DND-41 (cell line): ENCODE results near the gene INPP5J.

Experiments used
- EZH2 ChIP-seq: IDR thresholded peaks from 3 replicates; pipeline ENCODE4 v1.6.1; 2012; ENCODE audit warnings: borderline replicate concordance, low read depth, mild to moderate bottlenecking, moderate library complexity, low read length, inconsistent platforms; ENCODE audit not compliant: severe bottlenecking
- TF ChIP-seq, protein P1 (sequence below): IDR thresholded peaks from 2 replicates; pipeline ENCODE4 v1.5.1; 2012; ENCODE audit warnings: borderline replicate concordance, low read length, moderate library complexity, mild to moderate bottlenecking; ENCODE audit not compliant: poor library complexity, severe bottlenecking; ENCODE audit errors: extremely low read depth

- TF ChIP-seq, protein P1, sequence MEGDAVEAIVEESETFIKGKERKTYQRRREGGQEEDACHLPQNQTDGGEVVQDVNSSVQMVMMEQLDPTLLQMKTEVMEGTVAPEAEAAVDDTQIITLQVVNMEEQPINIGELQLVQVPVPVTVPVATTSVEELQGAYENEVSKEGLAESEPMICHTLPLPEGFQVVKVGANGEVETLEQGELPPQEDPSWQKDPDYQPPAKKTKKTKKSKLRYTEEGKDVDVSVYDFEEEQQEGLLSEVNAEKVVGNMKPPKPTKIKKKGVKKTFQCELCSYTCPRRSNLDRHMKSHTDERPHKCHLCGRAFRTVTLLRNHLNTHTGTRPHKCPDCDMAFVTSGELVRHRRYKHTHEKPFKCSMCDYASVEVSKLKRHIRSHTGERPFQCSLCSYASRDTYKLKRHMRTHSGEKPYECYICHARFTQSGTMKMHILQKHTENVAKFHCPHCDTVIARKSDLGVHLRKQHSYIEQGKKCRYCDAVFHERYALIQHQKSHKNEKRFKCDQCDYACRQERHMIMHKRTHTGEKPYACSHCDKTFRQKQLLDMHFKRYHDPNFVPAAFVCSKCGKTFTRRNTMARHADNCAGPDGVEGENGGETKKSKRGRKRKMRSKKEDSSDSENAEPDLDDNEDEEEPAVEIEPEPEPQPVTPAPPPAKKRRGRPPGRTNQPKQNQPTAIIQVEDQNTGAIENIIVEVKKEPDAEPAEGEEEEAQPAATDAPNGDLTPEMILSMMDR = no peak
- no peak for TF ChIP-seq EZH2
Measured at GRCh38 chr22:31086703-31087330, 35.9 kb upstream of the INPP5J start.
